Calu3 (cell line): ENCODE results near the gene NCK2. TPM values are rescaled to one million over a fixed set of nuclear protein-coding genes. Genes with fewer than 3 reads are reported as not detected.

Experiments used
- BruUV-seq: library from RNA; stranded (reverse); fragments of 400-500 nt; replicated peaks from 2 replicates; lab custom pipeline; 2021; lab: Mats Ljungman, UMichigan
- CTCF ChIA-PET: fragments of 300-600 bp; sonication (Branson Sonifier 250); formaldehyde crosslinking; loops from one replicate; lab custom pipeline; 2022; ENCODE audit warnings: antibody characterized with exemption; lab: Charles Lee
- DNase-seq: peaks from one replicate; pipeline ENCODE4 v3.0.0; 2022
- H3K27ac Mint-ChIP-seq: one replicate; pipeline ENCODE4 v1.8.0; 2022; ENCODE audit warnings: mixed read lengths; ENCODE audit not compliant: unreplicated experiment
- H3K27me3 Mint-ChIP-seq: one replicate; pipeline ENCODE4 v1.8.0; 2022; ENCODE audit warnings: mixed read lengths; ENCODE audit not compliant: unreplicated experiment
- H3K36me3 Mint-ChIP-seq: one replicate; pipeline ENCODE4 v1.8.0; 2022; ENCODE audit warnings: mild to moderate bottlenecking, moderate library complexity, mixed read lengths; ENCODE audit not compliant: insufficient read depth, unreplicated experiment
- H3K4me1 Mint-ChIP-seq: one replicate; pipeline ENCODE4 v1.8.0; 2022; ENCODE audit warnings: mild to moderate bottlenecking, low read depth, mixed read lengths; ENCODE audit not compliant: unreplicated experiment
- H3K4me3 Mint-ChIP-seq: one replicate; pipeline ENCODE4 v1.8.0; 2022; ENCODE audit warnings: mild to moderate bottlenecking, low read depth, moderate library complexity, mixed read lengths; ENCODE audit not compliant: unreplicated experiment
- H3K9me3 Mint-ChIP-seq: one replicate; pipeline ENCODE4 v1.8.0; 2022; ENCODE audit warnings: low read depth, mixed read lengths; ENCODE audit not compliant: unreplicated experiment
- intact Hi-C: fragments of 100-400 bp; cut with micrococcal nuclease; formaldehyde crosslinking; loops from one replicate; pipeline ENCODE4 v1.10.0; 2022; ENCODE audit not compliant: unreplicated experiment
- total RNA-seq: library from RNA; stranded (reverse); gene quantifications from 2 replicates; pipeline ENCODE4 v1.2.3, GENCODE V29; 2022
- TF ChIP-seq, protein P1 (sequence below): fragments of 200-600 bp; IDR thresholded peaks from one replicate; pipeline ENCODE4 v1.8.0; 2022; ENCODE audit warnings: antibody characterized with exemption; ENCODE audit not compliant: unreplicated experiment

Gene NCK2
- total RNA-seq, 1 experiment from 2014 or later, result 88.6 TPM

DNA sequence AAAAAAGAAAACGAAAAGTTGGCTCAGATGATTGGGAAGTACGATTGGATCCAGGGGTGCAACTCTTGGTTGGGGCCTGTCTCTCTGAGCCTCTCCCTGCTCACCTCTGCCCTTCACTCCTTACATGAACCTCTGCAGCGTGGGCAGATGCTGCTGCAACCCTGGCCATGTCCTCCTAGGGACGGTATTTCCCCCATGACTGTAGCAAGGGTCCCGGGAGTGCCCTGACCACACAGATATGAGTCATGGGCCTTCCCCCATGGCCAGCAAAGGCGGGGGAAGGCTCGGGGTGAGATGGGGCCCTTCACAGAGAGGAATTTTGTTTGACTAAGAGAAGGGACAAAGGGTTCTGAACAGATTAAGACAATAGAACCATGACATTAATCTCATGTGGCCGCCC is 129.0 kb downstream of the NCK2 start:
- Mint-ChIP-seq H3K27me3 (no peaks in the 10 kb centered on the region), H3K4me1 (peaks cover 43% of the 10 kb centered on the region), H3K4me3 (peak overlapping the region; percentile 34), H3K36me3 (peaks cover 10% of the 10 kb centered on the region), H3K9me3 (no peaks in the 10 kb centered on the region), H3K27ac (peak overlapping the region; percentile 11)
- TF ChIP-seq, protein P1, sequence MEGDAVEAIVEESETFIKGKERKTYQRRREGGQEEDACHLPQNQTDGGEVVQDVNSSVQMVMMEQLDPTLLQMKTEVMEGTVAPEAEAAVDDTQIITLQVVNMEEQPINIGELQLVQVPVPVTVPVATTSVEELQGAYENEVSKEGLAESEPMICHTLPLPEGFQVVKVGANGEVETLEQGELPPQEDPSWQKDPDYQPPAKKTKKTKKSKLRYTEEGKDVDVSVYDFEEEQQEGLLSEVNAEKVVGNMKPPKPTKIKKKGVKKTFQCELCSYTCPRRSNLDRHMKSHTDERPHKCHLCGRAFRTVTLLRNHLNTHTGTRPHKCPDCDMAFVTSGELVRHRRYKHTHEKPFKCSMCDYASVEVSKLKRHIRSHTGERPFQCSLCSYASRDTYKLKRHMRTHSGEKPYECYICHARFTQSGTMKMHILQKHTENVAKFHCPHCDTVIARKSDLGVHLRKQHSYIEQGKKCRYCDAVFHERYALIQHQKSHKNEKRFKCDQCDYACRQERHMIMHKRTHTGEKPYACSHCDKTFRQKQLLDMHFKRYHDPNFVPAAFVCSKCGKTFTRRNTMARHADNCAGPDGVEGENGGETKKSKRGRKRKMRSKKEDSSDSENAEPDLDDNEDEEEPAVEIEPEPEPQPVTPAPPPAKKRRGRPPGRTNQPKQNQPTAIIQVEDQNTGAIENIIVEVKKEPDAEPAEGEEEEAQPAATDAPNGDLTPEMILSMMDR, result no peak
- CTCF ChIA-PET, result interaction anchor here (1.1 kb wide), 1 partner anchor 46 kb away, joined by 4 read pairs; no protein-coding TSS in a partner anchor
- peak; percentile 74 for DNase-seq
- intact Hi-C loops, result no loop called here
- BruUV-seq, result no TSS peak

DNA sequence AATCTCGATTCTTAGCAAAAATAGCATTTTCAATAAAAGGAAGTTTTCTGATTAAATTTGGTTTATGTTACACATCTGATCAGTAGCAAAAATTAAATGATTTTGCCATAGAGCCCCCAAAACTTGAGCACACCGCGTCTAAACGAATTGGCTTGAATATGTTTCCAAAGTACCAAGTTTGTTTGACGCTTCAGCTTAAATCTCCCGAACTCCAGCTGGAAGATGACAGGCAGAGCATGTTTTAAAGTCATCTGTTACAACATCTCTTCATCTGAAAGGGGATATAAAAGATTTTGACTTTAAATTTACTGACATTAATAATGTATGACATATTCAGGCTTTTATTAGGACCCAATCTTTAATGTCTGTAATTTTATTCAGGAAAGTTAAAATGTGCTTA is 129.8 kb downstream of the NCK2 start:
- H3K4me3 Mint-ChIP-seq, result no peak overlapping the region
- peaks cover 16% of the 10 kb centered on the region for H3K36me3 Mint-ChIP-seq
- no TSS peak for BruUV-seq
- CTCF ChIA-PET, result interaction anchor here (1.1 kb wide), 1 partner anchor 45 kb away, joined by 4 read pairs; no protein-coding TSS in a partner anchor
- no peak for DNase-seq
- intact Hi-C loops, result no loop called here
- H3K4me1 Mint-ChIP-seq, result peaks cover 43% of the 10 kb centered on the region
- no peak overlapping the region for H3K27ac Mint-ChIP-seq
- TF ChIP-seq, protein P1, result no peak
- H3K27me3 Mint-ChIP-seq, result no peaks in the 10 kb centered on the region
- H3K9me3 Mint-ChIP-seq, result no peaks in the 10 kb centered on the region

DNA sequence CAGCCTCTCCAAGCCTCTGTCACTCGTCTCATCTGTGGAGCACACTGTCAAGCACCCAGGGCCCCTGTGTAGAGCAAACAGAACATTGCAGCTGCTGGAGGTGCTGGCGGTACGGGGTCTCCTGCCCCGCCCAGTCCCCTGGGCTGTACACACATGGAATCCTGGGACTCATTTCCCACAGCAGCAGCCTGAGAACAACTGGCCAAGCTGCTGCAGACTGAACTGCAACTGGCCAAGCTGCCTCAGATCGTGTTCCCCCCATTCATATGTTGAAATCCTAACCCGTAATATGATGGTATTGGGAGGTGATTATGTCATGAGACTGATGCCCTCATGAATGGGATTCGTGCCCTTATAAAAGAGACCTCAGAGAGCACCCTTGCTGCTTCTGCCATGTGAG is 130.5 kb downstream of the NCK2 start:
- Mint-ChIP-seq H3K27ac (no peak overlapping the region), H3K9me3 (no peaks in the 10 kb centered on the region), H3K27me3 (no peaks in the 10 kb centered on the region), H3K36me3 (peaks cover 18% of the 10 kb centered on the region), H3K4me1 (peaks cover 43% of the 10 kb centered on the region), H3K4me3 (no peak overlapping the region)
- DNase-seq, result no peak
- BruUV-seq, result no TSS peak
- intact Hi-C loops, result no loop called here
- TF ChIP-seq, protein P1, result no peak
- CTCF ChIA-PET, result interaction anchor here (0.6 kb wide), 1 partner anchor 16 kb away, joined by 5 read pairs; no protein-coding TSS in a partner anchor

DNA sequence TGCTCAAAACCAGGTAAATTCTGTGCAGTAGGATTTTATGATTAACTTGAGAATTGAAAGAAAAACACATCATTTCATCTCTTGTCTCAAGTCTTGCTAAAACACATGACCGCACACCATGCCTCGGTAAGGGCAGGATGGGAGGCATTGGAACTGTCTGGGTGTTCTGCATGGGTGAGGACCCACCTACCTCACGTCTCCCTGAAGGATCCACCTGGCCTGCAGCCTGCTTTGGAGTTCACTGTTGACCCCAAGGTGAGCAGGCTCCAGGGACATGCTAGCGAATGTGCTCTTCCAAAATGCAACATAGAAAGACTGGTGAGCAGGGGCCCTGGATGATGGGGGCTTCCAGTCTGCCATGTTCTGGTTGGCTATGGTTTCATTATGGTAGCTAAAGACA is 131.5 kb downstream of the NCK2 start:
- no TSS peak for BruUV-seq
- Mint-ChIP-seq H3K4me3 (no peak overlapping the region), H3K36me3 (peaks cover 13% of the 10 kb centered on the region), H3K9me3 (no peaks in the 10 kb centered on the region), H3K27me3 (no peaks in the 10 kb centered on the region), H3K4me1 (peaks cover 43% of the 10 kb centered on the region), H3K27ac (no peak overlapping the region)
- intact Hi-C loops, result no loop called here
- TF ChIP-seq, protein P1, result no peak
- DNase-seq, result no peak
- CTCF ChIA-PET, result no interaction called here
